Activated naive CD8-positive, alpha-beta T cell (primary cell): Measurements from ENCODE around the gene SHANK2.
A peak's percentile ranks its signal among the peaks of the same experiment; 100 is the strongest.

Experiments
- H3K27ac Mint-ChIP-seq: one replicate; pipeline ENCODE4 v1.8.0; 2021; ENCODE audit warnings: mixed read lengths
- H3K27me3 Mint-ChIP-seq: one replicate; pipeline ENCODE4 v1.8.0; 2021; ENCODE audit warnings: mixed read lengths
- H3K36me3 Mint-ChIP-seq: one replicate; pipeline ENCODE4 v1.8.0; 2021; ENCODE audit warnings: mixed read lengths
- H3K4me1 Mint-ChIP-seq: one replicate; pipeline ENCODE4 v1.8.0; 2021; ENCODE audit warnings: low read depth, mixed read lengths
- H3K4me3 Mint-ChIP-seq: one replicate; pipeline ENCODE4 v1.8.0; 2021; ENCODE audit warnings: mild to moderate bottlenecking, mixed read lengths
- H3K9me3 Mint-ChIP-seq: one replicate; pipeline ENCODE4 v1.8.0; 2021; ENCODE audit warnings: low read depth, mixed read lengths

The SHANK2 gene

GRCh38 chr11:71253794-71254193 lies 1.4 kb upstream of the SHANK2 start:
- Mint-ChIP-seq H3K4me3 (no peak overlapping the region), H3K36me3 (no peaks in the 10 kb centered on the region), H3K27ac (no peak overlapping the region), H3K27me3 (peaks cover 24% of the 10 kb centered on the region), H3K4me1 (peaks cover 5% of the 10 kb centered on the region), H3K9me3 (peaks cover 4% of the 10 kb centered on the region)

- peak overlapping the region; percentile 27 for H3K4me3 Mint-ChIP-seq
- peaks cover 30% of the 10 kb centered on the region for H3K27me3 Mint-ChIP-seq
- H3K4me1 Mint-ChIP-seq: peaks cover 5% of the 10 kb centered on the region
- no peaks in the 10 kb centered on the region for H3K36me3 Mint-ChIP-seq
- H3K9me3 Mint-ChIP-seq: no peaks in the 10 kb centered on the region
- H3K27ac Mint-ChIP-seq: no peak overlapping the region
Measured at GRCh38 chr11:71252770-71253730, 673 bp upstream of the SHANK2 start.

- H3K4me3 Mint-ChIP-seq: peak overlapping the region; percentile 17
- H3K36me3 Mint-ChIP-seq: no peaks in the 10 kb centered on the region
- no peaks in the 10 kb centered on the region for H3K9me3 Mint-ChIP-seq
- H3K4me1 Mint-ChIP-seq: peaks cover 5% of the 10 kb centered on the region
- peaks cover 30% of the 10 kb centered on the region for H3K27me3 Mint-ChIP-seq
- no peak overlapping the region for H3K27ac Mint-ChIP-seq
Measured at GRCh38 chr11:71251761-71252268, 562 bp downstream of the SHANK2 start.

- peak overlapping the region; percentile 52 for H3K4me3 Mint-ChIP-seq
- peaks cover 5% of the 10 kb centered on the region for H3K4me1 Mint-ChIP-seq
- H3K27me3 Mint-ChIP-seq: peaks cover 30% of the 10 kb centered on the region
- no peaks in the 10 kb centered on the region for H3K36me3 Mint-ChIP-seq
- no peak overlapping the region for H3K27ac Mint-ChIP-seq
- H3K9me3 Mint-ChIP-seq: no peaks in the 10 kb centered on the region
Measured at GRCh38 chr11:71251151-71251721, 1.1 kb downstream of the SHANK2 start.

- H3K36me3 Mint-ChIP-seq: no peaks in the 10 kb centered on the region
- H3K9me3 Mint-ChIP-seq: no peaks in the 10 kb centered on the region
- peaks cover 5% of the 10 kb centered on the region for H3K4me1 Mint-ChIP-seq
- peaks cover 29% of the 10 kb centered on the region for H3K27me3 Mint-ChIP-seq
- peak overlapping the region; percentile 52 for H3K4me3 Mint-ChIP-seq
- no peak overlapping the region for H3K27ac Mint-ChIP-seq
Measured at GRCh38 chr11:71250523-71251150, 1.7 kb downstream of the SHANK2 start.

GRCh38 chr11:71249301-71249700 lies 3.1 kb downstream of the SHANK2 start:
- Mint-ChIP-seq H3K27ac (no peak overlapping the region), H3K9me3 (no peaks in the 10 kb centered on the region), H3K4me3 (no peak overlapping the region), H3K27me3 (peaks cover 21% of the 10 kb centered on the region), H3K4me1 (peaks cover 5% of the 10 kb centered on the region), H3K36me3 (no peaks in the 10 kb centered on the region)

- Mint-ChIP-seq H3K27me3 (peaks cover 16% of the 10 kb centered on the region), H3K9me3 (no peaks in the 10 kb centered on the region), H3K36me3 (no peaks in the 10 kb centered on the region), H3K4me3 (no peak overlapping the region), H3K27ac (no peak overlapping the region), H3K4me1 (peaks cover 5% of the 10 kb centered on the region)
Measured at GRCh38 chr11:71248656-71249055, 3.7 kb downstream of the SHANK2 start.

- H3K9me3 Mint-ChIP-seq: no peaks in the 10 kb centered on the region
- no peak overlapping the region for H3K27ac Mint-ChIP-seq
- H3K4me1 Mint-ChIP-seq: peaks cover 3% of the 10 kb centered on the region
- peaks cover 14% of the 10 kb centered on the region for H3K27me3 Mint-ChIP-seq
- H3K4me3 Mint-ChIP-seq: no peak overlapping the region
- no peaks in the 10 kb centered on the region for H3K36me3 Mint-ChIP-seq
Measured at GRCh38 chr11:71248251-71248570, 4.2 kb downstream of the SHANK2 start.

- Mint-ChIP-seq H3K36me3 (no peaks in the 10 kb centered on the region), H3K4me1 (peaks cover 2% of the 10 kb centered on the region), H3K27me3 (peaks cover 12% of the 10 kb centered on the region), H3K9me3 (no peaks in the 10 kb centered on the region), H3K27ac (no peak overlapping the region), H3K4me3 (no peak overlapping the region)
Measured at GRCh38 chr11:71247551-71248250, 4.7 kb downstream of the SHANK2 start.

- Mint-ChIP-seq H3K27me3 (peaks cover 12% of the 10 kb centered on the region), H3K4me1 (peaks cover 2% of the 10 kb centered on the region), H3K9me3 (no peaks in the 10 kb centered on the region), H3K4me3 (no peak overlapping the region), H3K27ac (no peak overlapping the region), H3K36me3 (no peaks in the 10 kb centered on the region)
Measured at GRCh38 chr11:71246559-71246958, 5.8 kb downstream of the SHANK2 start.

- Mint-ChIP-seq H3K36me3 (no peaks in the 10 kb centered on the region), H3K4me3 (no peak overlapping the region), H3K27me3 (peaks cover 16% of the 10 kb centered on the region), H3K4me1 (peaks cover under 1% of the 10 kb centered on the region), H3K9me3 (no peaks in the 10 kb centered on the region), H3K27ac (no peak overlapping the region)
Measured at GRCh38 chr11:71245601-71246391, 6.6 kb downstream of the SHANK2 start.

- Mint-ChIP-seq H3K27ac (no peak overlapping the region), H3K36me3 (no peaks in the 10 kb centered on the region), H3K9me3 (no peaks in the 10 kb centered on the region), H3K4me1 (no peaks in the 10 kb centered on the region), H3K4me3 (no peak overlapping the region), H3K27me3 (peaks cover 13% of the 10 kb centered on the region)
Measured at GRCh38 chr11:71244116-71244810, 8.1 kb downstream of the SHANK2 start.

- H3K27ac Mint-ChIP-seq: no peak overlapping the region
- no peaks in the 10 kb centered on the region for H3K4me1 Mint-ChIP-seq
- H3K9me3 Mint-ChIP-seq: no peaks in the 10 kb centered on the region
- H3K36me3 Mint-ChIP-seq: no peaks in the 10 kb centered on the region
- no peak overlapping the region for H3K4me3 Mint-ChIP-seq
- peaks cover 9% of the 10 kb centered on the region for H3K27me3 Mint-ChIP-seq
Measured at GRCh38 chr11:71242391-71242790, 10.0 kb downstream of the SHANK2 start.
